Measurements from ENCODE around the gene PRKCA.
"Not testable (repeated sequence)": the region's sequence is repeated elsewhere in the genome, so short reads cannot be mapped to it uniquely, and the experiment has no call there.

Gene PRKCA

GRCh38 chr17:66292353-66292752 lies 10.1 kb upstream of the PRKCA start:
- DNase-seq, result no peak

GRCh38 chr17:66296289-66296725 lies 6.1 kb upstream of the PRKCA start:
- no peak for DNase-seq

- DNase-seq, result not testable (repeated sequence)
Measured at GRCh38 chr17:66297443-66297842, 5.0 kb upstream of the PRKCA start.

GRCh38 chr17:66299711-66300110 lies 2.7 kb upstream of the PRKCA start:
- no peak for DNase-seq

- no peak for DNase-seq
Measured at GRCh38 chr17:66300956-66301355, 1.5 kb upstream of the PRKCA start.

- DNase-seq, result no peak
Measured at GRCh38 chr17:66301367-66301863, 998 bp upstream of the PRKCA start.

- DNase-seq, result no peak
Measured at GRCh38 chr17:66302761-66303626, 581 bp downstream of the PRKCA start.

- no peak for DNase-seq
Measured at GRCh38 chr17:66304304-66305174, 2.1 kb downstream of the PRKCA start.

GRCh38 chr17:66306446-66306845 lies 4.0 kb downstream of the PRKCA start:
- no peak for DNase-seq

GRCh38 chr17:66307257-66307656 lies 4.8 kb downstream of the PRKCA start:
- DNase-seq, result no peak

GRCh38 chr17:66308856-66309255 lies 6.4 kb downstream of the PRKCA start:
- no peak for DNase-seq

- DNase-seq, result no peak
Measured at GRCh38 chr17:66309793-66310192, 7.4 kb downstream of the PRKCA start.

- DNase-seq, result no peak
Measured at GRCh38 chr17:66310528-66311148, 8.2 kb downstream of the PRKCA start.

GRCh38 chr17:66312912-66313311 lies 10.5 kb downstream of the PRKCA start:
- no peak for DNase-seq

- DNase-seq, result no peak
Measured at GRCh38 chr17:66313325-66313724, 10.9 kb downstream of the PRKCA start.

GRCh38 chr17:66313995-66314659 lies 11.7 kb downstream of the PRKCA start:
- no peak for DNase-seq

- no peak for DNase-seq
Measured at GRCh38 chr17:66317629-66318028, 15.2 kb downstream of the PRKCA start.

GRCh38 chr17:66319226-66319625 lies 16.8 kb downstream of the PRKCA start:
- no peak for DNase-seq

- no peak for DNase-seq
Measured at GRCh38 chr17:66322764-66323163, 20.4 kb downstream of the PRKCA start.

GRCh38 chr17:66324381-66325004 lies 22.1 kb downstream of the PRKCA start:
- not testable (repeated sequence) for DNase-seq

GRCh38 chr17:66326476-66327047 lies 24.1 kb downstream of the PRKCA start:
- DNase-seq, result no peak

- DNase-seq, result no peak
Measured at GRCh38 chr17:66330646-66331037, 28.2 kb downstream of the PRKCA start.

Data from CD4-positive, alpha-beta T cell treated with Interleukin-4 for 4 hours (primary cell).